Measurements from ENCODE around the gene TUBD1. TPM values are rescaled to one million over a fixed set of nuclear protein-coding genes. Genes with fewer than 3 reads are reported as not detected.

Gene TUBD1
- total and polyA plus RNA-seq, 2 of the 13 experiments (the other 11 are each of a cell fraction or from before 2014, with no cell fraction given) = 18.2 to 25.9 TPM

DNA sequence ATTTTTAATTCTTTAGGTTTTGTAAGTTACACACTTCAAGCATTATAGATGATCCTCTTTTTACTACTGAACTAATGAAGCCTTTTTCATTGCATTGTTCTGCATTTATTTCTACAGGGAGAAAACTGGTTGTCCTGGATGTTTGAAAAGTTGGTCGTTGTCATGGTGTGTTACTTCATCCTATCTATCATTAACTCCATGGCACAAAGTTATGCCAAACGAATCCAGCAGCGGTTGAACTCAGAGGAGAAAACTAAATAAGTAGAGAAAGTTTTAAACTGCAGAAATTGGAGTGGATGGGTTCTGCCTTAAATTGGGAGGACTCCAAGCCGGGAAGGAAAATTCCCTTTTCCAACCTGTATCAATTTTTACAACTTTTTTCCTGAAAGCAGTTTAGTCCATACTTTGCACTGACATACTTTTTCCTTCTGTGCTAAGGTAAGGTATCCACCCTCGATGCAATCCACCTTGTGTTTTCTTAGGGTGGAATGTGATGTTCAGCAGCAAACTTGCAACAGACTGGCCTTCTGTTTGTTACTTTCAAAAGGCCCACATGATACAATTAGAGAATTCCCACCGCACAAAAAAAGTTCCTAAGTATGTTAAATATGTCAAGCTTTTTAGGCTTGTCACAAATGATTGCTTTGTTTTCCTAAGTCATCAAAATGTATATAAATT is 53.0 kb downstream of the TUBD1 start (continued):
- TF ChIP-seq SOX6 (IDR thresholded peaks at IDR 0.05) (no peak), SOX6 (CRISPR knock-in tag; IDR thresholded peaks at IDR 0.05) (no peak; the same call in 1 of the 2 replicates)

DNA sequence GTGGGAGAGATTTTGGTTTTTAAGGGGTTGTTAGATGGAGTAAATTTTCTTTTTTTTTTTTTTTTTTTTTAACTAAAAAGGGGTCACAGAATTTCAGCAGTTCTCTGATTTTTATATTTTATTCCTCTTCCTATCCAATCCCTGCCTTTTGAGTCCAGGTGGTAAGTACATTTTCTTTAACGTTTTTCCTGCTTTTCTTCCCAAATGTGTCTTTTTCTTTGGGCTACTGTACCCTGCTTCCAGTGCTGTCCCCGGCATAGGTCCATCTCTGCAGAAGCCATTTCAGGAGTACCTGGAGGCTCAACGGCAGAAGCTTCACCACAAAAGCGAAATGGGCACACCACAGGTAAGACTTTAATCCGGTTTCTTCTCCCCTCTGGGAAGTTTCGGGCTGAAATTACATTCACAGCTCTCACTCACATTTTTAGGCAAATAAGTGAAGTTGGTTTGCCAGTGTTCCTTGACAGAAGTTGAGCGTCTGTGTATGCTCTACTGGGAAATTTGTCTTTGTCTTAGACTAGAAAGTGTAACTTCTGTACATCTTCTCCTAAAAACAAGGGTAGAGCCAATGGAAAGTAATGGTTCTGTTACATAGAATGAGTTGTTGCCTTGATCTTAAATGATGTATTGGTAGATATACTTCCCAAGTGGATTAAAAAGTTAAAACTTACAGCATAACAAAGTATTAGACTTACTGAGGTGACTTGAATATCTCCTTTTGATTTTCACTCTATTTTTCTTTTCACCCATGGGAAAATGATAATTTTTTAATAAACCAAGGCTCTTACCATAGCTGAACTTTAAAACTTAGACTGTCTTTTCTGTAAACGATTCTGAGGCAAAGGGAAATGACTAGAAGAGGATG is 54.5 kb downstream of the TUBD1 start:
- H3K79me2 ChIP-seq (ENCODE audit: insufficient read depth, low read length) = peaks cover 40% of the 10 kb centered on the region
- in situ Hi-C loops (cut with HindIII; ENCODE audit: extremely low pct_ligation_motif_present, low pct_unique_long_range_greater_than_20kb) = loop anchor here (5.0 kb wide), 2 partner anchors 51 to 81 kb away; no protein-coding TSS in a partner anchor
- peak overlapping the region; percentile 100 for H3K9ac ChIP-seq (ENCODE audit: insufficient read depth, low read depth, low read length)
- FAIRE-seq = no peak
- H3K27me3 ChIP-seq (ENCODE audit: control insufficient read depth in 1 of 2, insufficient read depth in 2 of 2, low read length in 2 of 2) = peaks cover 0 to 5% of the 10 kb centered on the region in 2 experiments; a peak in 1 of 5 replicates
- BruUV-seq (replicated peaks) = TSS peak; percentile 51
- intact Hi-C loops (cut with micrococcal nuclease; ENCODE audit: unreplicated experiment) = no loop called here
- peaks cover 34% of the 10 kb centered on the region for H4K20me1 ChIP-seq (ENCODE audit: insufficient read depth, low read length)
- ChIA-PET CTCF (ENCODE audit: low intra/inter-chr PET ratio, low total read pairs) (interaction anchor here (1.3 to 4.0 kb wide), 2 partner anchors 85 to 92 kb away, joined by 5 to 24 read pairs; no protein-coding TSS in a partner anchor), POLR2A (interaction anchor here (0.9 to 20.0 kb wide), 25 partner anchors 9 to 219 kb away, joined by 3 to 501 read pairs (median 7); partner anchors contain the start of genes CLTC, PTRH2, RPS6KB1 and TUBD1)
- H3K9me3 ChIP-seq (ENCODE audit: low read length) = no peaks in the 10 kb centered on the region
- peaks cover 4 to 23% of the 10 kb centered on the region in 2 experiments; a peak in 3 of 5 replicates for H3K36me3 ChIP-seq (replicated peaks in 1 of 2; ENCODE audit: control insufficient read depth in 1 of 2, insufficient read depth in 2 of 2, low read length in 2 of 2)
- under 1% methylated on average over 8 of the region's 8 CpGs for WGBS (ENCODE audit: low lambda C conversion rate)
- peak overlapping the region; percentile 79 to 94 (median 80) for H3K4me3 ChIP-seq (replicated peaks in 1 of 3; ENCODE audit: insufficient read depth in 1 of 3, low read depth in 2 of 3, low read length in 3 of 3)
- H3K4me2 ChIP-seq (ENCODE audit: low read depth, low read length) = peak overlapping the region; percentile 80
- DNase-seq (ENCODE audit: low spot score) = no peak
- no peak for ATAC-seq
- H3K27ac ChIP-seq (ENCODE audit: extremely low read length, insufficient read depth, low read length) = peak overlapping the region; percentile 98
- H2AFZ ChIP-seq (ENCODE audit: low read length) = no peak overlapping the region
- H3K4me1 ChIP-seq (ENCODE audit: insufficient read depth, low read length) = peaks cover 41% of the 10 kb centered on the region
- TF ChIP-seq ZNF142 (CRISPR knock-in tag; IDR thresholded peaks at IDR 0.05) (peak; percentile 46), SNRNP70 (IDR thresholded peaks at IDR 0.05; ENCODE audit: low read depth, low read length) (peak; percentile 75; the same call in 1 of the 2 replicates), TAF1 (CRISPR knock-in tag; IDR thresholded peaks at IDR 0.05) (peak; percentile 39), THAP8 (CRISPR knock-in tag; IDR thresholded peaks at IDR 0.05; ENCODE audit: borderline replicate concordance) (no peak), KDM5A (IDR thresholded peaks at IDR 0.05; ENCODE audit: borderline replicate concordance, low read length) (0 out of 2 replicates have a peak, but pooled peaks have one; percentile 20), NFE2L2 (IDR thresholded peaks at IDR 0.05; ENCODE audit: low read length) (no peak)
- TF ChIP-seq, protein P1, sequence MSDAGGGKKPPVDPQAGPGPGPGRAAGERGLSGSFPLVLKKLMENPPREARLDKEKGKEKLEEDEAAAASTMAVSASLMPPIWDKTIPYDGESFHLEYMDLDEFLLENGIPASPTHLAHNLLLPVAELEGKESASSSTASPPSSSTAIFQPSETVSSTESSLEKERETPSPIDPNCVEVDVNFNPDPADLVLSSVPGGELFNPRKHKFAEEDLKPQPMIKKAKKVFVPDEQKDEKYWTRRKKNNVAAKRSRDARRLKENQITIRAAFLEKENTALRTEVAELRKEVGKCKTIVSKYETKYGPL (CRISPR knock-in tag; IDR thresholded peaks at IDR 0.05) = 0 out of 2 replicates have a peak, but pooled peaks have one; percentile 11
